Measurements from ENCODE around the gene TNFRSF1B.

The TNFRSF1B gene

GRCh38 chr1:12135612-12136011, 31.2 kb upstream of the TNFRSF1B start:
- Mint-ChIP-seq H3K4me1 (ENCODE audit: low read depth) (peaks cover 17% of the 10 kb centered on the region), H3K27me3 (ENCODE audit: low read depth) (no peaks in the 10 kb centered on the region), H3K9me3 (no peaks in the 10 kb centered on the region), H3K4me3 (no peak overlapping the region), H3K27ac (peak overlapping the region; percentile 64), H3K36me3 (ENCODE audit: low read depth) (peaks cover 6% of the 10 kb centered on the region)
- DNase-seq (ENCODE audit: low spot score): no peak

GRCh38 chr1:12136916-12137610, 29.7 kb upstream of the TNFRSF1B start:
- Mint-ChIP-seq H3K36me3 (ENCODE audit: low read depth) (peaks cover 6% of the 10 kb centered on the region), H3K4me1 (ENCODE audit: low read depth) (peaks cover 11% of the 10 kb centered on the region), H3K4me3 (no peak overlapping the region), H3K27ac (no peak overlapping the region), H3K27me3 (ENCODE audit: low read depth) (no peaks in the 10 kb centered on the region), H3K9me3 (no peaks in the 10 kb centered on the region)
- no peak for DNase-seq (ENCODE audit: low spot score)

GRCh38 chr1:12138196-12139168, 28.3 kb upstream of the TNFRSF1B start:
- Mint-ChIP-seq H3K27ac (peak overlapping the region; percentile 55), H3K4me3 (no peak overlapping the region), H3K9me3 (no peaks in the 10 kb centered on the region), H3K4me1 (ENCODE audit: low read depth) (peaks cover 4% of the 10 kb centered on the region), H3K27me3 (ENCODE audit: low read depth) (no peaks in the 10 kb centered on the region), H3K36me3 (ENCODE audit: low read depth) (peaks cover 2% of the 10 kb centered on the region)
- no peak for DNase-seq (ENCODE audit: low spot score)

- no peak for DNase-seq (ENCODE audit: low spot score)
- Mint-ChIP-seq H3K9me3 (no peaks in the 10 kb centered on the region), H3K27me3 (ENCODE audit: low read depth) (no peaks in the 10 kb centered on the region), H3K36me3 (ENCODE audit: low read depth) (peaks cover 5% of the 10 kb centered on the region), H3K4me3 (no peak overlapping the region), H3K27ac (no peak overlapping the region), H3K4me1 (ENCODE audit: low read depth) (peaks cover 11% of the 10 kb centered on the region)
Measured at GRCh38 chr1:12140016-12140415, 26.8 kb upstream of the TNFRSF1B start.

GRCh38 chr1:12140515-12141162, 26.2 kb upstream of the TNFRSF1B start:
- peaks cover 5% of the 10 kb centered on the region for H3K36me3 Mint-ChIP-seq (ENCODE audit: low read depth)
- no peak for DNase-seq (ENCODE audit: low spot score)
- H3K9me3 Mint-ChIP-seq: no peaks in the 10 kb centered on the region
- peaks cover 11% of the 10 kb centered on the region for H3K4me1 Mint-ChIP-seq (ENCODE audit: low read depth)
- H3K4me3 Mint-ChIP-seq: no peak overlapping the region
- no peak overlapping the region for H3K27ac Mint-ChIP-seq
- H3K27me3 Mint-ChIP-seq (ENCODE audit: low read depth): no peaks in the 10 kb centered on the region

- peaks cover 14% of the 10 kb centered on the region for H3K4me1 Mint-ChIP-seq (ENCODE audit: low read depth)
- no peaks in the 10 kb centered on the region for H3K27me3 Mint-ChIP-seq (ENCODE audit: low read depth)
- H3K36me3 Mint-ChIP-seq (ENCODE audit: low read depth): peaks cover 3% of the 10 kb centered on the region
- DNase-seq (ENCODE audit: low spot score): no peak
- H3K27ac Mint-ChIP-seq: no peak overlapping the region
- H3K4me3 Mint-ChIP-seq: no peak overlapping the region
- no peaks in the 10 kb centered on the region for H3K9me3 Mint-ChIP-seq
Measured at GRCh38 chr1:12141163-12141850, 25.5 kb upstream of the TNFRSF1B start.

- Mint-ChIP-seq H3K36me3 (ENCODE audit: low read depth) (peaks cover 3% of the 10 kb centered on the region), H3K27ac (no peak overlapping the region), H3K4me3 (no peak overlapping the region), H3K27me3 (ENCODE audit: low read depth) (no peaks in the 10 kb centered on the region), H3K4me1 (ENCODE audit: low read depth) (peaks cover 23% of the 10 kb centered on the region), H3K9me3 (no peaks in the 10 kb centered on the region)
- DNase-seq (ENCODE audit: low spot score): no peak
Measured at GRCh38 chr1:12142141-12142823, 24.5 kb upstream of the TNFRSF1B start.

GRCh38 chr1:12142891-12143630, 23.7 kb upstream of the TNFRSF1B start:
- H3K36me3 Mint-ChIP-seq (ENCODE audit: low read depth): peaks cover 3% of the 10 kb centered on the region
- H3K4me3 Mint-ChIP-seq: no peak overlapping the region
- no peaks in the 10 kb centered on the region for H3K9me3 Mint-ChIP-seq
- peak overlapping the region; percentile 80 for H3K27ac Mint-ChIP-seq
- DNase-seq (ENCODE audit: low spot score): no peak
- peaks cover 29% of the 10 kb centered on the region for H3K4me1 Mint-ChIP-seq (ENCODE audit: low read depth)
- no peaks in the 10 kb centered on the region for H3K27me3 Mint-ChIP-seq (ENCODE audit: low read depth)

GRCh38 chr1:12143631-12144155, 23.1 kb upstream of the TNFRSF1B start:
- Mint-ChIP-seq H3K27ac (peak overlapping the region; percentile 80), H3K4me1 (ENCODE audit: low read depth) (peaks cover 35% of the 10 kb centered on the region), H3K9me3 (no peaks in the 10 kb centered on the region), H3K36me3 (ENCODE audit: low read depth) (peaks cover 3% of the 10 kb centered on the region), H3K4me3 (no peak overlapping the region), H3K27me3 (ENCODE audit: low read depth) (no peaks in the 10 kb centered on the region)
- no peak for DNase-seq (ENCODE audit: low spot score)

GRCh38 chr1:12144236-12144635, 22.6 kb upstream of the TNFRSF1B start:
- Mint-ChIP-seq H3K4me1 (ENCODE audit: low read depth) (peaks cover 40% of the 10 kb centered on the region), H3K27ac (peak overlapping the region; percentile 80), H3K9me3 (no peaks in the 10 kb centered on the region), H3K36me3 (ENCODE audit: low read depth) (peaks cover 6% of the 10 kb centered on the region), H3K4me3 (no peak overlapping the region), H3K27me3 (ENCODE audit: low read depth) (no peaks in the 10 kb centered on the region)
- no peak for DNase-seq (ENCODE audit: low spot score)

GRCh38 chr1:12144969-12145368, 21.8 kb upstream of the TNFRSF1B start:
- Mint-ChIP-seq H3K9me3 (peaks cover 5% of the 10 kb centered on the region), H3K27ac (peak overlapping the region; percentile 24), H3K4me3 (no peak overlapping the region), H3K36me3 (ENCODE audit: low read depth) (peaks cover 11% of the 10 kb centered on the region), H3K4me1 (ENCODE audit: low read depth) (peaks cover 47% of the 10 kb centered on the region), H3K27me3 (ENCODE audit: low read depth) (no peaks in the 10 kb centered on the region)
- no peak for DNase-seq (ENCODE audit: low spot score)

- H3K27me3 Mint-ChIP-seq (ENCODE audit: low read depth): no peaks in the 10 kb centered on the region
- no peak overlapping the region for H3K4me3 Mint-ChIP-seq
- H3K27ac Mint-ChIP-seq: peak overlapping the region; percentile 90
- peaks cover 5% of the 10 kb centered on the region for H3K9me3 Mint-ChIP-seq
- peaks cover 55% of the 10 kb centered on the region for H3K4me1 Mint-ChIP-seq (ENCODE audit: low read depth)
- no peak for DNase-seq (ENCODE audit: low spot score)
- peaks cover 11% of the 10 kb centered on the region for H3K36me3 Mint-ChIP-seq (ENCODE audit: low read depth)
Measured at GRCh38 chr1:12145616-12146342, 21.0 kb upstream of the TNFRSF1B start.
